Heart left ventricle (tissue), 16 donors: Measurements from ENCODE around the gene CRIP2. TPM values are rescaled to one million over a fixed set of nuclear protein-coding genes. Genes with fewer than 3 reads are reported as not detected.

ENCODE experiments used
- ATAC-seq, 4 donors: fragments of 200-7000 bp; cut with Tn5 transposase; one replicate each; pipeline ENCODE4 v1.9.1; 2020 to 2022; ENCODE audit warnings: moderate library complexity in 4 of 4, mild to moderate bottlenecking in 3 of 4, moderate number of reproducible peaks in 1 of 4
- DNase-seq, 5 donors: peaks; one replicate each; pipeline ENCODE4 v3.0.0-alpha.2; 2020
- H3K27ac ChIP-seq, 12 donors: fragments of 200-600 bp; sonication (generic) in 4 of 12; one replicate each; pipeline versions ENCODE4 v1.5.0 to v1.8.0; 2016 to 2022; ENCODE audit warnings: mild to moderate bottlenecking in 2 of 12
- H3K27me3 ChIP-seq, 9 donors: fragments of 200-600 bp; sonication (generic) in 2 of 9; one replicate each; pipeline versions ENCODE4 v1.5.1 to v1.8.0; 2016 to 2022; ENCODE audit warnings: mild to moderate bottlenecking in 3 of 9
- H3K36me3 ChIP-seq, 9 donors: fragments of 200-600 bp; sonication (generic) in 2 of 9; one replicate each; pipeline versions ENCODE4 v1.5.0 to v1.8.0; 2018 to 2022; ENCODE audit warnings: mild to moderate bottlenecking in 2 of 9
- H3K4me1 ChIP-seq, 12 donors: fragments of 200-600 bp; sonication (generic) in 4 of 12; one replicate each; pipeline versions ENCODE4 v1.5.0 to v1.8.0; 2016 to 2022; ENCODE audit warnings: mild to moderate bottlenecking in 3 of 12
- H3K4me3 ChIP-seq, 12 donors: fragments of 200-600 bp; sonication (generic) in 4 of 12; one replicate each; pipeline versions ENCODE4 v1.5.0 to v1.8.0; 2017 to 2022; ENCODE audit warnings: mild to moderate bottlenecking in 9 of 12, moderate library complexity in 4 of 12
- H3K9me3 ChIP-seq, 12 donors: fragments of 200-600 bp; sonication (generic) in 4 of 12; one replicate each; pipeline versions ENCODE4 v1.5.0 to v1.8.0; 2016 to 2022; ENCODE audit warnings: mild to moderate bottlenecking in 1 of 12
- CTCF ChIP-seq, 12 donors: fragments of 200-600 bp; sonication (generic) in 4 of 12; IDR thresholded peaks; one replicate each; pipeline versions ENCODE4 v1.5.0 to v1.8.0; 2018 to 2022; ENCODE audit warnings: antibody characterized with exemption in 12 of 12, mild to moderate bottlenecking in 5 of 12
- POLR2A ChIP-seq, 2 donors: fragments of 450-650 bp; IDR thresholded peaks; one replicate each; pipeline ENCODE4 v1.6.1; 2017; ENCODE audit warnings: antibody characterized with exemption in 2 of 2, mild to moderate bottlenecking in 2 of 2, moderate library complexity in 2 of 2
- WGBS, 4 donors: extraction: QIAGEN DNeasy Blood & Tissue Kit in 2 of 4; methylation state at CpG; one replicate each; pipeline versions ENCODE4 v1.1.5 to v1.1.7; 2013 to 2018; 5-methylcytosine and 5-hydroxymethylcytosine counted together
- intact Hi-C, 10 donors: fragments of 100-400 bp; cut with DNase I; formaldehyde crosslinking; loops; one replicate each; pipeline versions ENCODE4 v1.11.1 to v1.14.2; 2022
- polyA plus RNA-seq, 2 donors: library from polyadenylated mRNA; stranded (reverse); fragments of 200-250 nt; gene quantifications; one replicate each; pipeline ENCODE4 v1.2.3, GENCODE V29; 2013
- total RNA-seq, 9 donors: library from RNA; depleted of rRNA in 2 of 9; stranded (reverse); fragments of >200 nt in 2 of 9; fragmentation: NEBNext Ultra II Directional in 3 of 9; extraction: Animal tissue kit (Norgen Biotek cat#: 25700) in 3 of 9; gene quantifications; one replicate each; pipeline versions ENCODE4 v1.1.0 to v1.2.4, GENCODE V29; 2016 to 2023
- donor health status: ischemic (EF 13 %, LVEDD 7.1; RV severe dilation, severe dysfunction).
- donor health status: healthy with polysubstance abuse.
- donor health status: DM: no; HTN: yes; CAD: no.
- donor health status: DM: no; HTN: no; CAD: no.
- donor health status: ischemic (EF 25% LVEDD 6.9; RV normal size, moderate dysfunction).
- donor health status: ischemic (EF 25% LVEDD 5.7; RV mildly dilated, moderate dysfunction).
- donor health status: healthy.
- donor health status: DM: yes; HTN: yes; CAD: no.
- donor health status: ischemic (EF 35%, LVEDD 5.7; RV mildly dilated, moderate dysfunction).
- donor health status: nonischemic (EF 11% LVEDD 7.7; RV severe dilation, severe dysfunction).
- donor health status: DM: yes; HTN: yes; CAD: no.
- donor health status: PGD.
- donor health status: ischemic (EF 29% LVEDD 5.4; RV normal size, mild dysfunction).
- donor health status: nonischemic (EF 23%, LVEDD 6.1; RV moderate dilation, normal function).

The CRIP2 gene
- total and polyA plus RNA-seq, 11 donors = 695 to 1,715 (median 851) TPM

DNA sequence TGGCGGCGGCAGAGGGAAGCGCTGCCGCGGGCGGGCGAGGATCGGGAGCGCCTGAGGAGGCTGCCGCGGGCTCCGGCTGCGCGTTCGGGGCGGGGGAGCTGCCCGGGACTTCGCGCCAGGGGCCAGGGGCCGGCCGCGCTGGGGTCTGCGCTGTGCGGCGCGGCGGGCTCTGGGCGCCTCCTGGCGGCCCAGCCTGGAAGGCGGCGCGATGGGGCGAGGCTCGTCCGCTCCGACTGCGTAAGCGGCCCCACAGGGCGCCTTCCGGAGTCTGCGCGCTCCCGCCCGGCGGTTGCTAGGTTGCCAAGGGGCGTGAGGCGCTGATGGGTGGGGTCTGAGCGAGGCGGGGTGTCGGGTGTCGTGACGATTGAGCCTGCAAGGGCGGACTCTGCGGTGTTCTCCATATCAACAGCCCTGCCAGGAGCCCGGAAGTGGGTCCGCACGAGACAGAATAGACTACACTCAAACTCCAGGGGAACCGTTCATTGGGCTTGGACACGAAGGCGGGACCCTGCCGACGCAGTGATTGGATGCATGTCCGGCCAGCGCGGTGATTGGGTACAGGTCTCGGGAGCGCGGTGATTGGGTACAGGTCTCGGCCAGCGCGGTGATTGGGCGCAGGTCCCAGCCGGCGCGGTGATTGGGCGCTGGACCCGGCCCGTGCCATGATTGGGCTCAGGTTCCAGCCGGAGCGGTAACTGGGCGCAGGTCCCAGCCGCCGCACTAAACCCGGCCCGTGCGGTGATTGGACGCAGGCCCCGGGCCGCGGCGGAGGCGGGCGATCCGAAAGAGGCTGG is 16.1 kb downstream of the CRIP2 start, which contains the start of gene TEDC1:
Gene TEDC1, plus strand, starts transcription at position 675 of the 794 bp plus-strand sequence. CDS start 130 bp downstream, outside the sequence.
- ATAC-seq (peak; percentile 78 to 91 (median 87)), DNase-seq (peak; percentile 100)
- Histone ChIP-seq H3K27ac (peak within 1 kb of the TSS; percentile 51 to 100 (median 96)), H3K27me3 (no peaks in the 10 kb centered on the region), H3K36me3 (peaks cover 0 to 9% (median 0%) of the 10 kb centered on the region in 9 donors), H3K4me3 (peak within 1 kb of the TSS; percentile 40 to 86 (median 72)), H3K4me1 (peaks cover 13 to 70% (median 49%) of the 10 kb centered on the region in 12 donors), H3K9me3 (no peaks in the 10 kb centered on the region)
- intact Hi-C loops = loop anchor here in 7 of 10 donors (1.0 to 5.0 kb wide), 9 partner anchors 37 to 188 kb away; partner anchors contain the start of genes BRF1 (in 1 of the 7), PACS2 (in 1 of the 7), TEX22 (in 1 of the 7) and TMEM121 (in 1 of the 7)
- TF ChIP-seq POLR2A (IDR thresholded peaks at IDR 0.05) (peak in 1 of 2 donors; percentile 40), CTCF (IDR thresholded peaks at IDR 0.05) (peak; percentile 54 to 98 (median 88))
- WGBS, 4 donors = 0 to 1% (median 0%) methylated on average over 26 to 94 of the region's 94 CpGs

DNA sequence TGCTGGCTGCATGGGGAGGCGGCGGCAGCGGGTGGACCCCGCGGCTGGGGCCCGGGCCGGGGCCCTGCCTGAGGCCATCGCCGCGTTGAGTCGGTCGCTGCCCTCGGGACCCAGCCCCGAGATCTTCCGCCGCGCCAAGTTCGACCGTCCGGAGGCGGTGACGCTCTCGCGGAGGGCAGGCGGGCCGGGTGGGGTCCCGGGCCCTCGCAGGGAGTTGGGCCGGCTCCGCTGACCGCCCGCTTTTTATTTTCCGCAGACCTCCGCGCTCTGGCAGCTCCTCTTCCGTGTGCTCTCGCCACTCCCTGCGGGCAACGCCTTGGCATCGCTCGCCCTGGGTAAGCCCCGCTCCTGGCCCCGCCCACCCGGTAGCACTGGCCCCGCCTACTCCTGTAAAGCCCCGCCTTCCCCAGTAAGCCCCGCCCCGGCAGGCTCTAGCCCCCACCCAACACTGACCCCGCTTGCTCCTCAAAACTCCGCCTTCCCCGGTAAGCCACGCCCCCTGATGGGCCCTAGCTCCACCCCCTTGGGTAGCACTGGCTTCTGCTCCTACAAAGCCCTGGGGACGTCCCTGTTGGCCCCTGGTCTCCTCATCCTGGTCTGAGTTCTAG is 16.8 kb downstream of the CRIP2 start:
- Histone ChIP-seq H3K9me3 (no peaks in the 10 kb centered on the region), H3K4me1 (peaks cover 10 to 66% (median 43%) of the 10 kb centered on the region in 12 donors), H3K27me3 (no peaks in the 10 kb centered on the region), H3K4me3 (peak overlapping the region; percentile 24 to 86 (median 72)), H3K36me3 (peaks cover 0 to 9% (median 0%) of the 10 kb centered on the region in 9 donors), H3K27ac (peak overlapping the region; percentile 51 to 100 (median 90))
- intact Hi-C loops = loop anchor here in 5 of 10 donors (2.0 to 5.0 kb wide), 6 partner anchors 36 to 189 kb away; partner anchors contain the start of genes BRF1 (in 1 of the 5), PACS2 (in 1 of the 5) and TMEM121 (in 1 of the 5)
- WGBS, 4 donors = 1 to 3% (median 2%) methylated on average over 40 to 53 of the region's 53 CpGs
- peak; percentile 64 to 89 (median 67) for DNase-seq
- TF ChIP-seq CTCF (IDR thresholded peaks at IDR 0.05) (no peak), POLR2A (IDR thresholded peaks at IDR 0.05) (no peak)
- peak in 2 of 4 donors; percentile 0 to 6 for ATAC-seq

GRCh38 chr14:105492031-105492970 is 17.7 kb downstream of the CRIP2 start:
- intact Hi-C loops = loop anchor here in 4 of 10 donors (5.0 kb wide), 4 partner anchors 35 to 190 kb away; partner anchors contain the start of genes BRF1 (in 1 of the 4), PACS2 (in 1 of the 4) and TMEM121 (in 1 of the 4)
- Histone ChIP-seq H3K27ac (peak overlapping the region in 3 of 12 donors; percentile 92 to 94 (median 93)), H3K4me1 (peaks cover 9 to 58% (median 38%) of the 10 kb centered on the region in 12 donors), H3K4me3 (peak overlapping the region in 5 of 12 donors; percentile 66 to 86 (median 84)), H3K36me3 (peaks cover 0 to 9% (median 0%) of the 10 kb centered on the region in 9 donors), H3K9me3 (no peaks in the 10 kb centered on the region), H3K27me3 (no peaks in the 10 kb centered on the region)
- DNase-seq = peak in 4 of 5 donors; percentile 43 to 76 (median 50)
- TF ChIP-seq POLR2A (IDR thresholded peaks at IDR 0.05) (no peak), CTCF (IDR thresholded peaks at IDR 0.05) (no peak)
- 72 to 84% (median 76%) methylated on average over 17 to 24 of the region's 24 CpGs for WGBS, 4 donors
- ATAC-seq = no peak
